ENCODE measurements around the gene TRMT13.
A peak's percentile ranks its signal among the peaks of the same experiment; 100 is the strongest.
"Not testable (repeated sequence)": the region's sequence is repeated elsewhere in the genome, so short reads cannot be mapped to it uniquely, and the experiment has no call there.

Gene TRMT13

GRCh38 chr1:100178091-100178490 lies 45.1 kb downstream of the TRMT13 start, which contains the start of gene LRRC39:
Gene LRRC39, minus strand, starts transcription at chr1:100178256. Its CDS starts 9,740 bp downstream, at chr1:100168516.
- H3K4me3 ChIP-seq (ENCODE audit: low read length) = no peak within 1 kb of the TSS
- no peak for DNase-seq (ENCODE audit: low read depth)
- no peak for TF ChIP-seq CTCF (conservative IDR thresholded peaks at IDR 0.05; ENCODE audit: low read length)

- no peak for TF ChIP-seq CTCF (conservative IDR thresholded peaks at IDR 0.05; ENCODE audit: low read length)
- no peak for DNase-seq (ENCODE audit: low read depth)
- H3K4me3 ChIP-seq (ENCODE audit: low read length) = no peak overlapping the region
Observed at GRCh38 chr1:100183370-100183769, 50.4 kb downstream of the TRMT13 start.

GRCh38 chr1:100184536-100184935 lies 51.6 kb downstream of the TRMT13 start:
- no peak overlapping the region for H3K4me3 ChIP-seq (ENCODE audit: low read length)
- TF ChIP-seq CTCF (conservative IDR thresholded peaks at IDR 0.05; ENCODE audit: low read length) = no peak
- DNase-seq (ENCODE audit: low read depth) = no peak

GRCh38 chr1:100187912-100188311 lies 54.9 kb downstream of the TRMT13 start:
- peak; percentile 77 for DNase-seq (ENCODE audit: low read depth)
- TF ChIP-seq CTCF (conservative IDR thresholded peaks at IDR 0.05; ENCODE audit: low read length) = no peak
- no peak overlapping the region for H3K4me3 ChIP-seq (ENCODE audit: low read length)

- no peak for TF ChIP-seq CTCF (conservative IDR thresholded peaks at IDR 0.05; ENCODE audit: low read length)
- peak; percentile 92 for DNase-seq (ENCODE audit: low read depth)
- no peak overlapping the region for H3K4me3 ChIP-seq (ENCODE audit: low read length)
Observed at GRCh38 chr1:100188617-100189016, 55.7 kb downstream of the TRMT13 start.

- no peak overlapping the region for H3K4me3 ChIP-seq (ENCODE audit: low read length)
- TF ChIP-seq CTCF (conservative IDR thresholded peaks at IDR 0.05; ENCODE audit: low read length) = no peak
- no peak for DNase-seq (ENCODE audit: low read depth)
Observed at GRCh38 chr1:100198596-100198995, 65.6 kb downstream of the TRMT13 start.

GRCh38 chr1:100200060-100200459 lies 67.1 kb downstream of the TRMT13 start:
- DNase-seq (ENCODE audit: low read depth); H3K4me3 ChIP-seq (ENCODE audit: low read length): not testable (repeated sequence)
